ENCODE results near the gene GABRD.

GABRD gene

DNA sequence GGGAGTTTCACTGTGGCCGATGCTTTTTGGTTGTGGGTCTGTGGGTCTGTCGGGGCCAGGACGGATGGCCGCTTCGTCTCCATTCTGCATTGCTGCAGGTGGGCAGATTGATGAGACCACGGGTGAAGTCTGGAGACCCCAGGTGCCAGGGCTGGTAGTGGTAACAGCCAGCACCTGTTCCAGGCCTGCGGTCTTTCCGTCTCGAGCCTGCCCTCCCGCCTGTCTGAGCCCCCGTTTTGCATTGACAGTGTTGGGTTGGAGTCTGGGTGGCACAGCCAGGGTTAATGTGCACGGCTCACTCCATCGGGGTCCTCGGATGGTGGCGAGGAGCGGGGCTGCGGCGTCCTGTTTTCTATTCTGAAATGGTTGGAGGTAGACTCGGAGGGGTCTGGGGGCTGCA is 55.3 kb downstream of the GABRD start:
- Histone ChIP-seq H3K9ac (ENCODE audit: low read depth in 1 of 2, low read length in 2 of 2) (no peak overlapping the region), H3K9me3 (ENCODE audit: control insufficient read depth in 2 of 2, low read length in 2 of 2) (peaks cover 3 to 5% of the 10 kb centered on the region in 2 donors), H3K27ac (ENCODE audit: low read depth in 2 of 2, low read length in 2 of 2) (no peak overlapping the region), H3K27me3 (ENCODE audit: control insufficient read depth in 2 of 2, insufficient read depth in 2 of 2, low read length in 2 of 2) (no peaks in the 10 kb centered on the region), H3K36me3 (ENCODE audit: control insufficient read depth in 2 of 2, insufficient read depth in 2 of 2, low read length in 2 of 2) (peaks cover 0 to 7% of the 10 kb centered on the region in 2 donors), H3K4me3 (ENCODE audit: low read length in 2 of 2) (no peak overlapping the region), H3K4me1 (ENCODE audit: control insufficient read depth in 2 of 2, insufficient read depth in 2 of 2, low read length in 2 of 2) (peaks cover 8 to 15% of the 10 kb centered on the region in 2 donors)

DNA sequence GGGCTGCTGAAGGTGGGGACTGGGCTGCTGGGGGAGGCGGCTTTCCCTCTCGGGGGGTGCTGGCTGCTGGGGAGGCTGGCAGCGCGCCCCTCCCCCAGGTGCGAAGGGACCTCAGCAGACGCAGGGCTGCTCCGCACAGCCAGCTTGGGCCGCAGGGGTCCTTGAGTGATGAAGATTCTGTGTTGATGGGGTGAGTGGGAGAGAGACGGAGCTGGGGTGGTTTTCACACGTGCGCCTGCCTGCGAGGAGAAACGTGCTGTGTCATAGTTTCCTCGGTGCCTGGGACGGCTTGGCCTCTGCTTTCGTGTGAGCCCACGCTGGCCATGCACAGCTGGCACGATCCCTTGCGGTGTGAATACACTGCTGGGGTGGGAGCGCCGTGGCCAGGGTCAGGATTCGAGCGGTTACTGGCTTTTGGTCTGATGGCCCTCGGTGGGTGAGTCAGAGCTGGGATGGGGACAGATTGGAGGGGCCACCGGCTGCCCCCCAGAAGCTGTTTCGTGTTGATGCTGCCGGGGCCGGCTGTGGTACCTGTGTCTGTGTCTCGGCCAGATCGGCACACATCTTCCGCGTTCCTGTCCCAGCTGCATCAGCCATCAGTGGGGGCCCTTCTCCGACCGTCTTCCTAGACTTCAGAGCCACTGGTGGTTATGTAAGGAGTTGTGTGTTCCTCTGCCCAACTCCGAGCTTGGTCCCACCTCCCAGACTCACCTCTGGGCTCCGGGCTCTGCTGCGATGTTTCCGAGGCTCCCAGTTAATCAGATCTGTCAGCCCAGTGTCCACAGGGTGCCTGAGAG is 56.0 kb downstream of the GABRD start:
- Histone ChIP-seq H3K9ac (ENCODE audit: low read depth in 1 of 2, low read length in 2 of 2) (no peak overlapping the region), H3K27me3 (ENCODE audit: control insufficient read depth in 2 of 2, insufficient read depth in 2 of 2, low read length in 2 of 2) (no peaks in the 10 kb centered on the region), H3K4me1 (ENCODE audit: control insufficient read depth in 2 of 2, insufficient read depth in 2 of 2, low read length in 2 of 2) (peaks cover 8 to 15% of the 10 kb centered on the region in 2 donors), H3K36me3 (ENCODE audit: control insufficient read depth in 2 of 2, insufficient read depth in 2 of 2, low read length in 2 of 2) (peaks cover 0 to 7% of the 10 kb centered on the region in 2 donors), H3K27ac (ENCODE audit: low read depth in 2 of 2, low read length in 2 of 2) (no peak overlapping the region), H3K4me3 (ENCODE audit: low read length in 2 of 2) (no peak overlapping the region), H3K9me3 (ENCODE audit: control insufficient read depth in 2 of 2, low read length in 2 of 2) (peaks cover 3 to 5% of the 10 kb centered on the region in 2 donors)

GRCh38 chr1:2076826-2077225 is 57.7 kb downstream of the GABRD start:
- H3K27me3 ChIP-seq (ENCODE audit: control insufficient read depth in 2 of 2, insufficient read depth in 2 of 2, low read length in 2 of 2), result no peaks in the 10 kb centered on the region
- peaks cover 1 to 7% of the 10 kb centered on the region in 2 donors for H3K4me1 ChIP-seq (ENCODE audit: control insufficient read depth in 2 of 2, insufficient read depth in 2 of 2, low read length in 2 of 2)
- peaks cover 3 to 5% of the 10 kb centered on the region in 2 donors for H3K9me3 ChIP-seq (ENCODE audit: control insufficient read depth in 2 of 2, low read length in 2 of 2)
- H3K4me3 ChIP-seq (ENCODE audit: low read length in 2 of 2), result no peak overlapping the region
- H3K36me3 ChIP-seq (ENCODE audit: control insufficient read depth in 2 of 2, insufficient read depth in 2 of 2, low read length in 2 of 2), result peaks cover 0 to 7% of the 10 kb centered on the region in 2 donors
- no peak overlapping the region for H3K27ac ChIP-seq (ENCODE audit: low read depth in 2 of 2, low read length in 2 of 2)
- H3K9ac ChIP-seq (ENCODE audit: low read depth in 1 of 2, low read length in 2 of 2), result no peak overlapping the region

- H3K36me3 ChIP-seq (ENCODE audit: control insufficient read depth in 2 of 2, insufficient read depth in 2 of 2, low read length in 2 of 2), result peaks cover 0 to 7% of the 10 kb centered on the region in 2 donors
- no peaks in the 10 kb centered on the region for H3K27me3 ChIP-seq (ENCODE audit: control insufficient read depth in 2 of 2, insufficient read depth in 2 of 2, low read length in 2 of 2)
- H3K9ac ChIP-seq (ENCODE audit: low read depth in 1 of 2, low read length in 2 of 2), result no peak overlapping the region
- no peaks in the 10 kb centered on the region for H3K4me1 ChIP-seq (ENCODE audit: control insufficient read depth in 2 of 2, insufficient read depth in 2 of 2, low read length in 2 of 2)
- H3K9me3 ChIP-seq (ENCODE audit: control insufficient read depth in 2 of 2, low read length in 2 of 2), result peaks cover 3 to 5% of the 10 kb centered on the region in 2 donors
- H3K4me3 ChIP-seq (ENCODE audit: low read length in 2 of 2), result no peak overlapping the region
- no peak overlapping the region for H3K27ac ChIP-seq (ENCODE audit: low read depth in 2 of 2, low read length in 2 of 2)
These were observed 59.0 kb downstream of the GABRD start for GRCh38 chr1:2078170-2078569.

DNA sequence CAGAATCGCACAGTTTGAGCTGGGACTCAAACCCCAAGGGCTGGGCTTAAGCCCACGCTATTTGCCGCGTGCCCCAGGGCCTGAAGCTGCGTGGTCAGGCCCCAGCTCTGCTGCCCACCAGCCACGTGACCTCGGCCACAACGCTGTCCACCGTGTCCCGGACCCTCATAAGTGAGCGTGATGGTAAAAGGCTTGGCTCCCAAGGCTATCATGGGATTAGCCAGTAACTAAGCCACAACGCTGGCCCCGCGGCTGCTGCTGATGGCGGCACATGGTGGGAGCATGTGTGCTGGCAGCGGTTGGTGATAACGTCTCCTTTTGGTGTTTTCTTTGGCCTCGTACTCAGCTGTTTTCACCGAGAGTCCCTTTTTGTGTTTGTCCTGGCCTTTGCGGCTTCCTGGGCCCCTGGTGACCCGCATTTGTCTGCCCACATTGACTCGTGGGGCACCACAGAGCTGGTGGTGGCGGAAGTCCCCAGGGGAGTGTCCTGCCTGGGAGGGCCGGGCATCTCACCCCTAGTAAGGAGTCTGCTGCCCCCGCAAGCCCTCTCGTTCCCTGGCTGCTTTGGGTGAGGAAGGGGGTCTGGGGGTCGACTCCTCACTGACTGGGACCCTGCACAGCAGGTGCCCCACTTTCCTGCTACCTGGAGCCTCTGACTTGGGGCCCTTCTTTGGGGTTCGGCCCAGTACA is 60.4 kb downstream of the GABRD start:
- Histone ChIP-seq H3K27ac (ENCODE audit: low read depth in 2 of 2, low read length in 2 of 2) (no peak overlapping the region), H3K36me3 (ENCODE audit: control insufficient read depth in 2 of 2, insufficient read depth in 2 of 2, low read length in 2 of 2) (peaks cover 0 to 7% of the 10 kb centered on the region in 2 donors), H3K27me3 (ENCODE audit: control insufficient read depth in 2 of 2, insufficient read depth in 2 of 2, low read length in 2 of 2) (no peaks in the 10 kb centered on the region)

DNA sequence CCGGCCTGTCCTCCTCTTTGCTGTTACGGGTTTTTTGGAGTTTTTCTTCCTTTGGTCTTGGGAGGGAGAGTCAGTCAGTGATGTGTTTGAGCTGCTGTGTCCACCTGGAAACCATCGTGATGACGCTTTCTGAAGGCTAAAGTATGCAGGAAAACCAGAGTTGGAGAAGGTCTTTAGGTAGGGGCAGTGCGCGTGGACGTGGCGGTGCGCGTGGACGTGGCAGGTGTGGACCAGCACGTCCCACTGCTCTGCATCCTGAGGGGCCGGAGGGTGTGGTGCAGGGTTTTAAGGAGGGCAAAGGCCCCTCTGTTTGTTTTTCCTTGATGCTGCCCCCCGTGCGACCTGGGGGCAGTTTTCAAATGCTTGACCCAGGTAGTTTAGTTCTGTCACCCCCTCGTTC is 61.0 kb downstream of the GABRD start:
- peaks cover 3 to 5% of the 10 kb centered on the region in 2 donors for H3K9me3 ChIP-seq (ENCODE audit: control insufficient read depth in 2 of 2, low read length in 2 of 2)
- peaks cover 0 to 7% of the 10 kb centered on the region in 2 donors for H3K36me3 ChIP-seq (ENCODE audit: control insufficient read depth in 2 of 2, insufficient read depth in 2 of 2, low read length in 2 of 2)
- H3K27ac ChIP-seq (ENCODE audit: low read depth in 2 of 2, low read length in 2 of 2), result no peak overlapping the region
- H3K9ac ChIP-seq (ENCODE audit: low read depth in 1 of 2, low read length in 2 of 2), result no peak overlapping the region
- H3K27me3 ChIP-seq (ENCODE audit: control insufficient read depth in 2 of 2, insufficient read depth in 2 of 2, low read length in 2 of 2), result no peaks in the 10 kb centered on the region
- H3K4me3 ChIP-seq (ENCODE audit: low read length in 2 of 2), result no peak overlapping the region
- no peaks in the 10 kb centered on the region for H3K4me1 ChIP-seq (ENCODE audit: control insufficient read depth in 2 of 2, insufficient read depth in 2 of 2, low read length in 2 of 2)

More for the DNA sequence above, 60.4 kb downstream of the GABRD start:
- Histone ChIP-seq H3K4me3 (ENCODE audit: low read length in 2 of 2) (no peak overlapping the region), H3K9me3 (ENCODE audit: control insufficient read depth in 2 of 2, low read length in 2 of 2) (peaks cover 3 to 5% of the 10 kb centered on the region in 2 donors), H3K9ac (ENCODE audit: low read depth in 1 of 2, low read length in 2 of 2) (no peak overlapping the region), H3K4me1 (ENCODE audit: control insufficient read depth in 2 of 2, insufficient read depth in 2 of 2, low read length in 2 of 2) (no peaks in the 10 kb centered on the region)

Measured in mucosa of rectum (tissue), 2 donors.